Astrocyte of the spinal cord (primary cell): ENCODE measurements around the gene IRX3.

Source experiments
- DNase-seq: peaks from one replicate; pipeline ENCODE4 v3.0.0; 2011; ENCODE audit warnings: low read depth, low spot score
- H3K4me3 ChIP-seq: 2 replicates; pipeline ENCODE4 v1.5.1; 2011; ENCODE audit warnings: low read depth, mild to moderate bottlenecking, low read length, moderate library complexity
- in situ Hi-C: cut with HindIII; loops from 2 replicates; pipeline ENCODE4 v1.10.0; 2017; ENCODE audit warnings: low sequenced_read_pairs
- TF ChIP-seq, protein P1 (sequence below): IDR thresholded peaks from 2 replicates; pipeline ENCODE4 v1.5.1; 2012; ENCODE audit warnings: low read depth, mild to moderate bottlenecking, low read length, inconsistent platforms

Gene IRX3

GRCh38 chr16:54313789-54314188 is 27.2 kb upstream of the IRX3 start:
- DNase-seq: no peak
- H3K4me3 ChIP-seq: no peak overlapping the region
- TF ChIP-seq, protein P1, sequence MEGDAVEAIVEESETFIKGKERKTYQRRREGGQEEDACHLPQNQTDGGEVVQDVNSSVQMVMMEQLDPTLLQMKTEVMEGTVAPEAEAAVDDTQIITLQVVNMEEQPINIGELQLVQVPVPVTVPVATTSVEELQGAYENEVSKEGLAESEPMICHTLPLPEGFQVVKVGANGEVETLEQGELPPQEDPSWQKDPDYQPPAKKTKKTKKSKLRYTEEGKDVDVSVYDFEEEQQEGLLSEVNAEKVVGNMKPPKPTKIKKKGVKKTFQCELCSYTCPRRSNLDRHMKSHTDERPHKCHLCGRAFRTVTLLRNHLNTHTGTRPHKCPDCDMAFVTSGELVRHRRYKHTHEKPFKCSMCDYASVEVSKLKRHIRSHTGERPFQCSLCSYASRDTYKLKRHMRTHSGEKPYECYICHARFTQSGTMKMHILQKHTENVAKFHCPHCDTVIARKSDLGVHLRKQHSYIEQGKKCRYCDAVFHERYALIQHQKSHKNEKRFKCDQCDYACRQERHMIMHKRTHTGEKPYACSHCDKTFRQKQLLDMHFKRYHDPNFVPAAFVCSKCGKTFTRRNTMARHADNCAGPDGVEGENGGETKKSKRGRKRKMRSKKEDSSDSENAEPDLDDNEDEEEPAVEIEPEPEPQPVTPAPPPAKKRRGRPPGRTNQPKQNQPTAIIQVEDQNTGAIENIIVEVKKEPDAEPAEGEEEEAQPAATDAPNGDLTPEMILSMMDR: no peak
- in situ Hi-C loops: no loop called here

- TF ChIP-seq, protein P1: no peak
- DNase-seq: no peak
- in situ Hi-C loops: no loop called here
- H3K4me3 ChIP-seq: no peak overlapping the region
Measured at GRCh38 chr16:54312502-54312991, 26.0 kb upstream of the IRX3 start.

GRCh38 chr16:54309341-54309740 is 22.8 kb upstream of the IRX3 start:
- TF ChIP-seq, protein P1: no peak
- in situ Hi-C loops: no loop called here
- DNase-seq: no peak
- H3K4me3 ChIP-seq: no peak overlapping the region

DNA sequence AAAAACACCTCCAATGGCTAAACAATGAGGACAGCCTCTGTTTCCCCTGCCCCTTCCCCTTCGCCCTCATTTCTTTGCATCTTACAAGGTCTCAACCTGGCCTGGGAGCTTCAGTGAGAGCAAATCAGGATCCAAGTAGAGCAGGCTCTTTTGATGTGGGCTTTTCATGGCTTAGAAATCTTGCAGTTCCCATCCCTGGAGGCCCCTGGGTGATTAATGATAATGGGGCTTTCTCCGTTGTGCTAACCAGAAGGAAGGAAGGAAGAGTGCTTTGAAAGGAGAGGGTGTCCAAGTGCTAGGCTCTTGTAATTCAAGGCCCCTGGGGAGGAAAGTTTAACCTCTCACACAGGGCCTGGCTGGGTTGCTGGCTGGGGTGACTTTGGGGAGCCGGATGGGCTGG is 18.5 kb upstream of the IRX3 start:
- in situ Hi-C loops: no loop called here
- DNase-seq: no peak
- H3K4me3 ChIP-seq: no peak overlapping the region
- TF ChIP-seq, protein P1: no peak

DNA sequence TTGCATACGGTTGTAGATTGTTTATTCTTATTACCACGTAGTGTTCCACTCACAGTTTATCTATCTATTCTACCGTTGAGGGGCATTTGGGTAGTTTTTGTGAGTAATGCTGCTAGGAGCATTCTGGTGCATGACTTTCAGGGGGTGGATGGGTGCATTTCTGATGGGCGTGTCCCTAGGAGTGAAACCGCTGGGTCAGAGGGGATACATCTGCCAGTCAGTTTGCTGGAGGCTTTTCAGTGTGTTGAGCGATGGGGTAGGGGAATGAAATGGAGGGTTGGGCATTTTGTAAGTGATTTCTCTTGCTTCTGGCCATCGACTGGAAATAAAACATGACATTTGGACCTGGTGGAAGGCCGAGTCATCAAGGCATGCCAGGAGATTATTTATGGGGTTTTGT is 17.0 kb upstream of the IRX3 start:
- TF ChIP-seq, protein P1: no peak
- no peak for DNase-seq
- in situ Hi-C loops: no loop called here
- no peak overlapping the region for H3K4me3 ChIP-seq

- DNase-seq: no peak
- H3K4me3 ChIP-seq: no peak overlapping the region
- TF ChIP-seq, protein P1: no peak
- in situ Hi-C loops: loop anchor here (25.0 kb wide), 1 partner anchor 640 kb away; the partner anchor contains the start of gene IRX5
Measured at GRCh38 chr16:54297154-54297553, 10.6 kb upstream of the IRX3 start.

GRCh38 chr16:54296543-54296942 is 10.0 kb upstream of the IRX3 start:
- DNase-seq: no peak
- TF ChIP-seq, protein P1: no peak
- in situ Hi-C loops: loop anchor here (25.0 kb wide), 1 partner anchor 641 kb away; the partner anchor contains the start of gene IRX5
- H3K4me3 ChIP-seq: no peak overlapping the region
